Panc1 (cell line): ENCODE results near the gene GRID1.

ENCODE experiments used
- CTCF ChIP-seq: fragments of 450-650 bp; IDR thresholded peaks from 2 replicates; pipeline ENCODE4 v1.5.1; 2017; ENCODE audit warnings: mild to moderate bottlenecking
- TF ChIP-seq, protein P1 (sequence below), 2 experiments: IDR thresholded peaks; 2 replicates each; pipeline ENCODE4 v1.6.1; 2011 to 2012; ENCODE audit warnings: low read depth in 2 of 2, control low read depth in 1 of 2, low read length in 1 of 2, mild to moderate bottlenecking in 1 of 2, moderate library complexity in 1 of 2; ENCODE audit not compliant: insufficient read depth in 1 of 2

DNA sequence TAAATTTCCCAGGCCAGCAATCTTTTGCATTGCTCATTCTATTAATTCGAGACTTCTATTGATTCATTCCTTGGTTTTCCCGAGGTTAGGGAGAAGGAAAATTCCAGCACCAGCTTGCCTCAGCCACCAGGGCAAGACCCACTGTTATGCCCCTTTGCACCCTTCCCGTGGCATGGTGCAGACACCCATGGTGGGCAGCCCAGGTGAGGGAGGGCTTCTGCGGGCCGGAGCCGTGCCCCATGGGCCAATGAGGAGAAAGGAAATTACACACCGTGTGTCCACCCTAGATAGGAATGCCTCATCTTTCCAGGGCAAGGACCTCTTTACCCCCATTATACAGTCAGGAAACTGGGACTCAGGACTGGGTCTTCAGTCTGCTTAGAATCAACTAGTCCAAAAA lies 4.5 kb upstream of the GRID1 start:
- TF ChIP-seq CTCF, result no peak
- TF ChIP-seq, protein P1, sequence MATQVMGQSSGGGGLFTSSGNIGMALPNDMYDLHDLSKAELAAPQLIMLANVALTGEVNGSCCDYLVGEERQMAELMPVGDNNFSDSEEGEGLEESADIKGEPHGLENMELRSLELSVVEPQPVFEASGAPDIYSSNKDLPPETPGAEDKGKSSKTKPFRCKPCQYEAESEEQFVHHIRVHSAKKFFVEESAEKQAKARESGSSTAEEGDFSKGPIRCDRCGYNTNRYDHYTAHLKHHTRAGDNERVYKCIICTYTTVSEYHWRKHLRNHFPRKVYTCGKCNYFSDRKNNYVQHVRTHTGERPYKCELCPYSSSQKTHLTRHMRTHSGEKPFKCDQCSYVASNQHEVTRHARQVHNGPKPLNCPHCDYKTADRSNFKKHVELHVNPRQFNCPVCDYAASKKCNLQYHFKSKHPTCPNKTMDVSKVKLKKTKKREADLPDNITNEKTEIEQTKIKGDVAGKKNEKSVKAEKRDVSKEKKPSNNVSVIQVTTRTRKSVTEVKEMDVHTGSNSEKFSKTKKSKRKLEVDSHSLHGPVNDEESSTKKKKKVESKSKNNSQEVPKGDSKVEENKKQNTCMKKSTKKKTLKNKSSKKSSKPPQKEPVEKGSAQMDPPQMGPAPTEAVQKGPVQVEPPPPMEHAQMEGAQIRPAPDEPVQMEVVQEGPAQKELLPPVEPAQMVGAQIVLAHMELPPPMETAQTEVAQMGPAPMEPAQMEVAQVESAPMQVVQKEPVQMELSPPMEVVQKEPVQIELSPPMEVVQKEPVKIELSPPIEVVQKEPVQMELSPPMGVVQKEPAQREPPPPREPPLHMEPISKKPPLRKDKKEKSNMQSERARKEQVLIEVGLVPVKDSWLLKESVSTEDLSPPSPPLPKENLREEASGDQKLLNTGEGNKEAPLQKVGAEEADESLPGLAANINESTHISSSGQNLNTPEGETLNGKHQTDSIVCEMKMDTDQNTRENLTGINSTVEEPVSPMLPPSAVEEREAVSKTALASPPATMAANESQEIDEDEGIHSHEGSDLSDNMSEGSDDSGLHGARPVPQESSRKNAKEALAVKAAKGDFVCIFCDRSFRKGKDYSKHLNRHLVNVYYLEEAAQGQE (IDR thresholded peaks at IDR 0.05; ENCODE audit: insufficient read depth in 1 of 2, low read depth in 2 of 2, low read length in 1 of 2), result no peak
